ENCODE measurements around the gene DNM3. TPM values are rescaled to one million over a fixed set of nuclear protein-coding genes. Genes with fewer than 3 reads are reported as not detected.

The DNM3 gene
- total and polyA plus RNA-seq, 9 of the 15 experiments (the other 6 are each of a cell fraction or from before 2014, with no cell fraction given), result 0.08 to 0.36 (median 0.22) TPM; not detected in 1

- no peak overlapping the region for H3K9ac ChIP-seq (ENCODE audit: insufficient read depth in 1 of 2, low read depth in 2 of 2, low read length in 2 of 2)
- no peak overlapping the region for H2AFZ ChIP-seq (ENCODE audit: low read depth, low read length)
- no peaks in the 10 kb centered on the region for H3K9me3 ChIP-seq (replicated peaks; ENCODE audit: control insufficient read depth, insufficient read depth, low read depth, low read length)
- ChIA-PET POLR2A (no interaction called here), CTCF (ENCODE audit: low intra/inter-chr PET ratio) (interaction anchor here (0.7 to 2.7 kb wide), 6 partner anchors 183 to 445 kb away, joined by 3 to 19 read pairs (median 3); no protein-coding TSS in a partner anchor)
- no peak overlapping the region for H3K4me3 ChIP-seq
- intact Hi-C loops (cut with micrococcal nuclease) (loop anchor here (1.0 to 10.0 kb wide), 3 partner anchors 184 to 500 kb away; partner anchors contain the start of gene PRRC2C), in situ Hi-C loops (cut with MboI) (loop anchor here (5.0 kb wide), 2 partner anchors 183 to 343 kb away; no protein-coding TSS in a partner anchor)
- no peak overlapping the region for H3K27ac ChIP-seq (ENCODE audit: extremely low read depth, low read depth, low read length)
- FAIRE-seq (peak; percentile 76), ATAC-seq (peak; percentile 76), DNase-seq (ENCODE audit: extremely low read depth in 1 of 4, low spot score in 3 of 4) (peak; percentile 23 to 34 (median 28))
- WGBS (ENCODE audit: insufficient coverage, low coverage, missing lambda C conversion rate), result 1% methylated on average over 3 of the region's 3 CpGs
- no TSS peak for BruUV-seq (replicated peaks)
- H3K79me2 ChIP-seq (ENCODE audit: control insufficient read depth, insufficient read depth, low read length), result no peaks in the 10 kb centered on the region
- no peaks in the 10 kb centered on the region for H3K4me1 ChIP-seq (replicated peaks in 1 of 2; ENCODE audit: control insufficient read depth in 2 of 2, insufficient read depth in 2 of 2, low read length in 2 of 2)
- no peaks in the 10 kb centered on the region for H3K36me3 ChIP-seq (ENCODE audit: control insufficient read depth, insufficient read depth, low read length)
- no peaks in the 10 kb centered on the region for H3K27me3 ChIP-seq (ENCODE audit: control insufficient read depth in 2 of 2, insufficient read depth in 2 of 2, low read length in 2 of 2)
- H3K4me2 ChIP-seq (ENCODE audit: insufficient read depth, low read length), result no peak overlapping the region
- H3K9me1 ChIP-seq (ENCODE audit: control insufficient read depth, insufficient read depth, low read length), result no peaks in the 10 kb centered on the region
- no peaks in the 10 kb centered on the region for H4K20me1 ChIP-seq (replicated peaks; ENCODE audit: control insufficient read depth, insufficient read depth, low read length)
- TF ChIP-seq SLC30A9 (CRISPR knock-in tag; IDR thresholded peaks at IDR 0.05) (no peak), RREB1 (CRISPR knock-in tag; IDR thresholded peaks at IDR 0.05) (no peak), ZNF561 (CRISPR knock-in tag; conservative IDR thresholded peaks at IDR 0.05) (no peak), SOX6 (IDR thresholded peaks at IDR 0.05) (no peak), CHD1 (IDR thresholded peaks at IDR 0.05; ENCODE audit: low read length) (no peak), ZNF507 (tag; conservative IDR thresholded peaks at IDR 0.05) (no peak), RHOXF2B (CRISPR knock-in tag; conservative IDR thresholded peaks at IDR 0.05) (no peak), NFIX (CRISPR knock-in tag; IDR thresholded peaks at IDR 0.05; ENCODE audit: low read depth) (no peak), KDM1A (IDR thresholded peaks at IDR 0.05) (peak; percentile 38 to 52; a peak in 2 of 4 replicates), NELFE (IDR thresholded peaks at IDR 0.05; ENCODE audit: insufficient read depth, insufficient read length) (no peak), MCM2 (IDR thresholded peaks at IDR 0.05; ENCODE audit: low read depth) (no peak), ZNF609 (CRISPR knock-in tag; IDR thresholded peaks at IDR 0.05; ENCODE audit: borderline replicate concordance) (no peak)
Observed at GRCh38 chr1:171984850-171985485, 143.7 kb downstream of the DNM3 start.
